Activated T-cell treated with anti-CD3 and anti-CD28 coated beads for 4 hours (primary cell): ENCODE data around the gene TMEM132D.

Experiments used
- DNase-seq: peaks from one replicate; pipeline ENCODE4 v3.0.0-alpha.2; 2020

TMEM132D gene

DNA sequence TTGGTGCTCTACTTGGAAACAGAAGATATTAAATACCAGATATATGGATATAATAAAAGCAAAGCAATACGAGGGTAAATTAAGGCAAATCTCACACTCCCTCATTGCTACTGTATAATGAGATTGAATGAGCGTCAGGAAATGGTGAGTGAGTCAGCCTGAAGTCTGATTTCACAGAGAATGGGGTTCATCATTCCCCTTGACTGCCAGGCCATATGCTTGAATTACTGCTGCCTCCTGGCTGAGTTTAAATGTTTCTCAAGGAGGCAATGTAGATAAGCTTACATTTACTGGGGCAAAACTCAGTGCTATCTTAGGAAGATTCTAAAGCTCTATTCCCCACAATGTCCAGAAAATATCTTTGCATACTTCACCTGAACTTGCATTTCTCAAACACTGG is 380.2 kb downstream of the TMEM132D start:
- DNase-seq, result no peak

- no peak for DNase-seq
Measured at GRCh38 chr12:129520739-129521138, 383.1 kb downstream of the TMEM132D start.

- DNase-seq, result no peak
Measured at GRCh38 chr12:129503802-129504201, 400.0 kb downstream of the TMEM132D start.

GRCh38 chr12:129496226-129496625 is 407.6 kb downstream of the TMEM132D start:
- no peak for DNase-seq

DNA sequence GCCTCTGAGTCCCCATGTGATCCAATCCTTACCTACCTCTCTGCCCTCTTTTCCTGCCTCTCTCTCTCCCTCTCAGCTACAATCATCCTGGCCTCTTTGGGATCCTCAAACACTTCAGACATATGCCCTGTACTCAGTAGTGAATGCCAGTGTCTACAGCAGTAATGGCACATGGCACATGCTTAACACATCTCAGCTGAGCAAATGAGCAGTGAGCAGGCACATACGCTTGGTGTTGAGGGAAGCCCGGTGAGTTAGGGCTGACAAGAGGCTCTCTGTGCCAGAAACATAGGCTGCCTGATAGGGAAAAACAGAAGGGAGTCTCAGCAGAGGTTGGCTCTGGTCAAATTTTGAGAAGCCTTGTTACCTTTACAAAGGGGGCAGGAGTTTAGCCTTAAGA is 409.1 kb downstream of the TMEM132D start:
- no peak for DNase-seq

GRCh38 chr12:129494260-129494659 is 409.6 kb downstream of the TMEM132D start:
- DNase-seq, result no peak

GRCh38 chr12:129489100-129489676 is 414.6 kb downstream of the TMEM132D start:
- DNase-seq, result no peak

DNA sequence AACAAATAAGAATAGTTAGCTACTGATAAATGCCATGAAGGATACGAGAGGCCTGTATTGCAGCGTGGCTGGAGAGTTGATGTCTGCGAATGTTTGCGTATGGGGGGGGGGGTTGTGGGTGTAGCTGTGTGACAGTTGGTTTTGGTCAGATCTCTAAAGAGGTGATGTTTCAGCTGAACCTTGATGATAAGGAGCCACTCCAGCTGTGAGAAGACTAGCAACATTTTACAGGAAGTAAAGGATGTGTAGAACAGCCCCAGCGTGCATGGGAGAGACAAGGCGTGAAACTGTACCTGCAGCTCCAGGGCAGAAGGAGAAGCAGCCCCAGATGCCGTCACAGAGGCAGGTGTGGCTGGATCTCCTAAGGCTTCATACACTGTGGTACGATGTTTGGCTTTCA is 416.9 kb downstream of the TMEM132D start:
- no peak for DNase-seq

- DNase-seq, result no peak
Measured at GRCh38 chr12:129483111-129483893, 420.5 kb downstream of the TMEM132D start.

DNA sequence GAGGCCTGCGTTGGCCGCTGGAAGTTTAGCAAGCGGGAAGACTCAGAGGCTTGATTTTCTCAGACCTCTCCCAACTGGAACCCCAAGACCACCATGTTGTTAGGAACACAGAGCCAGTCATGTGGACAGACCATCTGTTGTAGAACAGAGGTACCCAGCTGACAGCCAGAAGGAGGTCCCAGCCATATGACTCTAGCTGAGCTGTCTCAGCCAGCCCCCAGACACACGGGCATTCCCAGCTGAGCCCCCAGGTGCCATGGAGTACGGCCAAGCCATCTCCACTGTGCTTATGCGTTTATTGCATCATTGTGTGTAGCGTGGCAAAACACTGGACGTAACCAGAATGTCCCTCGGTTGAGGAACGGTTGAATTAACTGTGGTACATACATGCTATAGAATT is 421.9 kb downstream of the TMEM132D start:
- no peak for DNase-seq

DNA sequence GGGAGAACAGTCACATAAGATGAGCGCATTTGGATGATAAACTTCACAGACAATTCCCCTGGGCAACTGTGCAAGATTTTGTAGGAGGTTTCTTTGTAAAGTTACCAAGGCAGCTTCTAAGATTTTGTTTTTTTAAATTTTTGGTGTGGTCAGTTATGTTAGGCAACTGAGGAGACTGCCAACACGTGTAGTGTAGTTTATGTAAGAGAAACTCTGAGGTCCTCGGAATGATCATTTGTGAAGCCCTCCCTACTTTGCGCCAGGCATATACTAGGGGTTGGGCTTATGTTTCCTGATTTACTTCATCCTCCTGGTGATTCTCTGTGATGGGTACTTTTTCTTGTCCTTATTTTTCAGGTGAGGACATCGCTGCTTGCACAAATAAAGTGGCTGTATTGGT is 433.6 kb downstream of the TMEM132D start:
- no peak for DNase-seq

DNA sequence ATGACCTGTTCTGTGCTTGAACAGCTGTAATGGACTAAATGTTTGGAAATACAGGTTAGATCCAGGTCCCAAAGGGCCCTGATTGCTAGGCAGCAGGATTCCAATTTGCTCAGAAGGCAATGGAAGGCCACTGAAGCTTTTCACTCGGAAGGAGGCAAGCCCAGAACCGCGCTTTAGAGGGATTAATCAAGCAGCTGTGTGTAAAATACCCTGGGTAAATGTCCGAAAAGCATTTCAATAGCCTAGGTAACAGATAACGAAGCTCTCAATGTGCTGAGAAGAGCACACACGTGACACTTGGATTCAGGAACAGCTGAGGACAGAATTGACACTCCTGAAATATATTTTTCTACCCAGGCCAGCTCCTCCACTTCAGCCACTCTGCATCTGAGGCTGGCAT is 436.1 kb downstream of the TMEM132D start:
- DNase-seq, result no peak

GRCh38 chr12:129467289-129467688 is 436.5 kb downstream of the TMEM132D start:
- no peak for DNase-seq

GRCh38 chr12:129466499-129466898 is 437.3 kb downstream of the TMEM132D start:
- no peak for DNase-seq

- DNase-seq, result no peak
Measured at GRCh38 chr12:129459886-129460285, 443.9 kb downstream of the TMEM132D start.

DNA sequence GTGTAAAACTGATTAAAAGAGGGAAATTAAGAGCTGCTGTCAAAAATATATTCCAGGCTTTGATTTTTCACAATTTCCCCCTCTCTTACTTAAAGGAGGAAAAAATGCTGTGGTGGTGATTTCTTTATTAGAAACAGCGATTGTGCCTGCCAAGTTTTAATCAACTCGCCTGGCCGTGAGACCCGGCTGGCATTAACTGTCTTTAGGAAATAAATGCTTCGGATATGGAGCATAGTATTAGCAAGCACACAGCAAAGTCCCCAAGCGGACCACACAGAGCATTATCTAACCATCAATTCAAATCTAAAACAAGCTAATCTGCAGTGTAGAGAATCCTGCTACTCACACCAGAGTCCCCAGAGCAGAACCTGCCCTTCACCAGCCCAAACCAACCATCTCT is 457.1 kb downstream of the TMEM132D start:
- no peak for DNase-seq

DNA sequence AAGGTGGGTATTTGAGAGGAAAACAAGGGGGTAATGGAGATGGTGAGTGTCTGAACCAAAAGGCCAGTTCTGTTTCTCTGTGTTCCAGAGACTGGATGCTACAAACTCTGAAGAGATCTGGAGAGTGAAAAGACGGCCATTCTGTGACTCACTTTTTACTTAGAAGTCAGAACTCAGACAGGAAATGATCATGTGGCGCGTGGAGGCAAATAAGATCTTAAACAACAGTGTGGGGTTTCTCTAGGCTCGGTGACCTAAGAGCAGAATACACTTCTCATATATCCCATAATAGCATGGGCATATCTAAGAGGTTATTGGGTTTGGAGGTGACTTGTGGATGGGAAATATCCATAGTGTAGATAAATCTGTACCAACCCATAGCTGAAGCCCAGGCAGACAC is 463.5 kb downstream of the TMEM132D start:
- no peak for DNase-seq

GRCh38 chr12:129434790-129435189 is 469.0 kb downstream of the TMEM132D start:
- no peak for DNase-seq

- DNase-seq, result no peak
Measured at GRCh38 chr12:129428240-129428936, 475.4 kb downstream of the TMEM132D start.

GRCh38 chr12:129423041-129423580 is 480.7 kb downstream of the TMEM132D start:
- no peak for DNase-seq

GRCh38 chr12:129413295-129413694 is 490.5 kb downstream of the TMEM132D start:
- DNase-seq, result no peak

- DNase-seq, result no peak
Measured at GRCh38 chr12:129409281-129409680, 494.5 kb downstream of the TMEM132D start.

GRCh38 chr12:129404556-129404955 is 499.3 kb downstream of the TMEM132D start:
- no peak for DNase-seq

- DNase-seq, result no peak
Measured at GRCh38 chr12:129401572-129401971, 502.3 kb downstream of the TMEM132D start.
